ENCODE data around the gene MGAT5B. TPM values are rescaled to one million over a fixed set of nuclear protein-coding genes. Genes with fewer than 3 reads are reported as not detected.

The MGAT5B gene
- total and polyA plus RNA-seq, 10 of the 15 experiments (the other 5 are each of a cell fraction or from before 2014, with no cell fraction given) = 0.13 TPM; not detected in 9

DNA sequence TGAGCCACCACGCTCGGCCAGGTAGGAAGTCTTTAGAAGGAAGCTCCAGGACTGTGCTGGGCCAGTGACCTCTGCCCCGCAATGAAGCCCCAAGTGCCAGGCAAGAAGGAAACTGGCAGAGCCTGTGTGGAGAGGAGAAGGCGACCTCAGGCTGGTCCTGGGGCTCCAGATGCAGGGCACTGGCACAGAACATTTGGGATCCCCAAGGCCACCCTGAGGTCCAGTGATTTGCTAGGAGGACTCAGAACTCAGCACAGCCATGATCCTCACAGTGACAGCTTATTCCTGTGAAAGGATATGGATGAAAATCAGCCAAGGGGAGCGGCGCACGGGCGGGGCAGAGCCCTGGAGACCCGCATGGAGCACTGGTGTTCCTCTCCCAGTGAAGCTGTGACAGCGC lies 24.1 kb downstream of the MGAT5B start:
- peaks cover 0 to 1% of the 10 kb centered on the region in 2 experiments; a peak in 2 of 4 replicates for H3K27me3 ChIP-seq (replicated peaks in 1 of 2; ENCODE audit: control insufficient read depth in 2 of 2, insufficient read depth in 2 of 2, low read length in 1 of 2)
- H3K4me1 ChIP-seq (ENCODE audit: control insufficient read depth, insufficient read depth, low read length) = no peaks in the 10 kb centered on the region
- no peak overlapping the region for H3K27ac ChIP-seq (ENCODE audit: control insufficient read depth, insufficient read depth)
- H3K9ac ChIP-seq (ENCODE audit: control insufficient read depth, insufficient read depth, low read length) = no peak overlapping the region
- ChIA-PET CTCF (interaction anchor here (0.6 kb wide), 1 partner anchor 164 kb away, joined by 3 read pairs; no protein-coding TSS in a partner anchor), RAD21 (ENCODE audit: unreplicated experiment) (no interaction called here), POLR2A (interaction anchor here (0.5 kb wide), 1 partner anchor 51 kb away, joined by 3 read pairs; no protein-coding TSS in a partner anchor), SMC1A (ENCODE audit: uncharacterized antibody, unreplicated experiment) (no interaction called here)
- FAIRE-seq (no peak), DNase-seq (ENCODE audit: low read depth, low spot score) (no peak), ATAC-seq (no peak)
- whole genome bisulfite sequencing (ENCODE audit: insufficient coverage, insufficient replicate concordance, low lambda C conversion rate, missing lambda C conversion rate) = 55% methylated on average over 10 of the region's 10 CpGs
- H3K36me3 ChIP-seq (ENCODE audit: control insufficient read depth in 2 of 2, insufficient read depth in 2 of 2, low read length in 1 of 2) = no peaks in the 10 kb centered on the region
- H3K9me3 ChIP-seq (replicated peaks; ENCODE audit: control insufficient read depth, insufficient read depth, low read length) = no peaks in the 10 kb centered on the region
- no peak overlapping the region for H3K4me2 ChIP-seq (ENCODE audit: control insufficient read depth, insufficient read depth)
- no peak overlapping the region for H2AFZ ChIP-seq (ENCODE audit: control insufficient read depth, low read depth, low read length)
- no peaks in the 10 kb centered on the region for H4K20me1 ChIP-seq (ENCODE audit: control insufficient read depth, insufficient read depth)
- intact Hi-C loops (cut with micrococcal nuclease; ENCODE audit: unreplicated experiment) = no loop called here
- in situ Hi-C loops (cut with MboI) = no loop called here
- BruUV-seq (replicated peaks) = no TSS peak
- no peak overlapping the region for H3K4me3 ChIP-seq
- no peaks in the 10 kb centered on the region for H3K79me2 ChIP-seq (ENCODE audit: control insufficient read depth, insufficient read depth, low read length)
- TF ChIP-seq, protein P1, sequence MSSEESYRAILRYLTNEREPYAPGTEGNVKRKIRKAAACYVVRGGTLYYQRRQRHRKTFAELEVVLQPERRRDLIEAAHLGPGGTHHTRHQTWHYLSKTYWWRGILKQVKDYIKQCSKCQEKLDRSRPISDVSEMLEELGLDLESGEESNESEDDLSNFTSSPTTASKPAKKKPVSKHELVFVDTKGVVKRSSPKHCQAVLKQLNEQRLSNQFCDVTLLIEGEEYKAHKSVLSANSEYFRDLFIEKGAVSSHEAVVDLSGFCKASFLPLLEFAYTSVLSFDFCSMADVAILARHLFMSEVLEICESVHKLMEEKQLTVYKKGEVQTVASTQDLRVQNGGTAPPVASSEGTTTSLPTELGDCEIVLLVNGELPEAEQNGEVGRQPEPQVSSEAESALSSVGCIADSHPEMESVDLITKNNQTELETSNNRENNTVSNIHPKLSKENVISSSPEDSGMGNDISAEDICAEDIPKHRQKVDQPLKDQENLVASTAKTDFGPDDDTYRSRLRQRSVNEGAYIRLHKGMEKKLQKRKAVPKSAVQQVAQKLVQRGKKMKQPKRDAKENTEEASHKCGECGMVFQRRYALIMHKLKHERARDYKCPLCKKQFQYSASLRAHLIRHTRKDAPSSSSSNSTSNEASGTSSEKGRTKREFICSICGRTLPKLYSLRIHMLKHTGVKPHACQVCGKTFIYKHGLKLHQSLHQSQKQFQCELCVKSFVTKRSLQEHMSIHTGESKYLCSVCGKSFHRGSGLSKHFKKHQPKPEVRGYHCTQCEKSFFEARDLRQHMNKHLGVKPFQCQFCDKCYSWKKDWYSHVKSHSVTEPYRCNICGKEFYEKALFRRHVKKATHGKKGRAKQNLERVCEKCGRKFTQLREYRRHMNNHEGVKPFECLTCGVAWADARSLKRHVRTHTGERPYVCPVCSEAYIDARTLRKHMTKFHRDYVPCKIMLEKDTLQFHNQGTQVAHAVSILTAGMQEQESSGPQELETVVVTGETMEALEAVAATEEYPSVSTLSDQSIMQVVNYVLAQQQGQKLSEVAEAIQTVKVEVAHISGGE (CRISPR knock-in tag; IDR thresholded peaks at IDR 0.05) = no peak
- TF ChIP-seq SMARCA5 (IDR thresholded peaks at IDR 0.05) = no peak
- TF ChIP-seq, protein P2, sequence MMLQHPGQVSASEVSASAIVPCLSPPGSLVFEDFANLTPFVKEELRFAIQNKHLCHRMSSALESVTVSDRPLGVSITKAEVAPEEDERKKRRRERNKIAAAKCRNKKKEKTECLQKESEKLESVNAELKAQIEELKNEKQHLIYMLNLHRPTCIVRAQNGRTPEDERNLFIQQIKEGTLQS (IDR thresholded peaks at IDR 0.05; ENCODE audit: borderline replicate concordance, extremely low read depth, low read depth, low read length) = no peak
- TF ChIP-seq, protein P3, sequence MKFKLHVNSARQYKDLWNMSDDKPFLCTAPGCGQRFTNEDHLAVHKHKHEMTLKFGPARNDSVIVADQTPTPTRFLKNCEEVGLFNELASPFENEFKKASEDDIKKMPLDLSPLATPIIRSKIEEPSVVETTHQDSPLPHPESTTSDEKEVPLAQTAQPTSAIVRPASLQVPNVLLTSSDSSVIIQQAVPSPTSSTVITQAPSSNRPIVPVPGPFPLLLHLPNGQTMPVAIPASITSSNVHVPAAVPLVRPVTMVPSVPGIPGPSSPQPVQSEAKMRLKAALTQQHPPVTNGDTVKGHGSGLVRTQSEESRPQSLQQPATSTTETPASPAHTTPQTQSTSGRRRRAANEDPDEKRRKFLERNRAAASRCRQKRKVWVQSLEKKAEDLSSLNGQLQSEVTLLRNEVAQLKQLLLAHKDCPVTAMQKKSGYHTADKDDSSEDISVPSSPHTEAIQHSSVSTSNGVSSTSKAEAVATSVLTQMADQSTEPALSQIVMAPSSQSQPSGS (IDR thresholded peaks at IDR 0.05; ENCODE audit: low read length) = no peak
- TF ChIP-seq ZNF207 (IDR thresholded peaks at IDR 0.05; ENCODE audit: borderline replicate concordance) = no peak
- TF ChIP-seq SREBF2 (IDR thresholded peaks at IDR 0.05; ENCODE audit: low read length) = no peak
- no peak for TF ChIP-seq SRF (IDR thresholded peaks at IDR 0.05; ENCODE audit: low read depth in 2 of 2, low read length in 2 of 2)
- no peak for TF ChIP-seq ZNF384 (IDR thresholded peaks at IDR 0.05; ENCODE audit: borderline replicate concordance, low read depth, low read length)
- no peak for TF ChIP-seq CREM (IDR thresholded peaks at IDR 0.05; ENCODE audit: low read depth)
- no peak for TF ChIP-seq FOS (IDR thresholded peaks at IDR 0.05; ENCODE audit: borderline replicate concordance, extremely low read depth, insufficient read length)
- no peak for TF ChIP-seq ZZZ3 (IDR thresholded peaks at IDR 0.05; ENCODE audit: control insufficient read depth, insufficient read length, low read depth)
- no peak for TF ChIP-seq TCF7 (IDR thresholded peaks at IDR 0.05; ENCODE audit: borderline replicate concordance)
- no peak for TF ChIP-seq POU2F2 (IDR thresholded peaks at IDR 0.05; ENCODE audit: borderline replicate concordance, low read depth, low read length)
- TF ChIP-seq POLR2A (IDR thresholded peaks at IDR 0.05; ENCODE audit: low read depth, low read length) = no peak
- no peak for TF ChIP-seq DPF2 (IDR thresholded peaks at IDR 0.05)
- TF ChIP-seq EZH2 (IDR thresholded peaks at IDR 0.05; ENCODE audit: borderline replicate concordance, control insufficient read depth, low read depth, low read length) = no peak
- TF ChIP-seq, protein P4, sequence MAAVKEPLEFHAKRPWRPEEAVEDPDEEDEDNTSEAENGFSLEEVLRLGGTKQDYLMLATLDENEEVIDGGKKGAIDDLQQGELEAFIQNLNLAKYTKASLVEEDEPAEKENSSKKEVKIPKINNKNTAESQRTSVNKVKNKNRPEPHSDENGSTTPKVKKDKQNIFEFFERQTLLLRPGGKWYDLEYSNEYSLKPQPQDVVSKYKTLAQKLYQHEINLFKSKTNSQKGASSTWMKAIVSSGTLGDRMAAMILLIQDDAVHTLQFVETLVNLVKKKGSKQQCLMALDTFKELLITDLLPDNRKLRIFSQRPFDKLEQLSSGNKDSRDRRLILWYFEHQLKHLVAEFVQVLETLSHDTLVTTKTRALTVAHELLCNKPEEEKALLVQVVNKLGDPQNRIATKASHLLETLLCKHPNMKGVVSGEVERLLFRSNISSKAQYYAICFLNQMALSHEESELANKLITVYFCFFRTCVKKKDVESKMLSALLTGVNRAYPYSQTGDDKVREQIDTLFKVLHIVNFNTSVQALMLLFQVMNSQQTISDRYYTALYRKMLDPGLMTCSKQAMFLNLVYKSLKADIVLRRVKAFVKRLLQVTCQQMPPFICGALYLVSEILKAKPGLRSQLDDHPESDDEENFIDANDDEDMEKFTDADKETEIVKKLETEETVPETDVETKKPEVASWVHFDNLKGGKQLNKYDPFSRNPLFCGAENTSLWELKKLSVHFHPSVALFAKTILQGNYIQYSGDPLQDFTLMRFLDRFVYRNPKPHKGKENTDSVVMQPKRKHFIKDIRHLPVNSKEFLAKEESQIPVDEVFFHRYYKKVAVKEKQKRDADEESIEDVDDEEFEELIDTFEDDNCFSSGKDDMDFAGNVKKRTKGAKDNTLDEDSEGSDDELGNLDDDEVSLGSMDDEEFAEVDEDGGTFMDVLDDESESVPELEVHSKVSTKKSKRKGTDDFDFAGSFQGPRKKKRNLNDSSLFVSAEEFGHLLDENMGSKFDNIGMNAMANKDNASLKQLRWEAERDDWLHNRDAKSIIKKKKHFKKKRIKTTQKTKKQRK (IDR thresholded peaks at IDR 0.05; ENCODE audit: low read depth, low read length) = no peak
